Vagina (tissue), 2 donors: ENCODE results near the gene CLIP3. TPM values are rescaled to one million over a fixed set of nuclear protein-coding genes. Genes with fewer than 3 reads are reported as not detected.
A peak's percentile ranks its signal among the peaks of the same experiment; 100 is the strongest.

Experiments
- DNase-seq, 2 donors: peaks; one replicate each; pipeline ENCODE4 v3.0.0-alpha.2; 2017; ENCODE audit errors: extremely low spot score in 2 of 2
- H3K27ac ChIP-seq: fragments of 200-600 bp; sonication (generic); one replicate; pipeline ENCODE4 v1.5.1; 2019
- H3K27me3 ChIP-seq: fragments of 200-600 bp; sonication (generic); one replicate; pipeline ENCODE4 v1.5.1; 2019
- H3K36me3 ChIP-seq, 2 donors: fragments of 200-600 bp; sonication (generic); one replicate each; pipeline ENCODE4 v1.5.1; 2017 to 2019
- H3K4me1 ChIP-seq: fragments of 200-600 bp; sonication (generic); one replicate; pipeline ENCODE4 v1.5.1; 2019
- H3K4me3 ChIP-seq, 2 donors: fragments of 200-600 bp; sonication (generic); 1 replicate in 1 of 2; 2 replicates in 1 of 2; pipeline ENCODE4 v1.5.1; 2016 to 2019
- H3K9me3 ChIP-seq: fragments of 200-600 bp; sonication (generic); one replicate; pipeline ENCODE4 v1.5.1; 2019
- POLR2A ChIP-seq, 2 donors: fragments of 450-650 bp; IDR thresholded peaks; one replicate each; pipeline ENCODE4 v1.6.1; 2017; ENCODE audit warnings: antibody characterized with exemption in 2 of 2, mild to moderate bottlenecking in 2 of 2, moderate library complexity in 2 of 2
- POLR2AphosphoS5 ChIP-seq, 2 donors: sonication (generic); formaldehyde crosslinking; IDR thresholded peaks; one replicate each; pipeline ENCODE4 v1.9.0; 2017; ENCODE audit warnings: antibody characterized with exemption in 2 of 2, mild to moderate bottlenecking in 2 of 2, low read depth in 1 of 2; ENCODE audit not compliant: insufficient read depth in 1 of 2
- intact Hi-C: fragments of 100-400 bp; cut with DNase I; formaldehyde crosslinking; loops from one replicate; pipeline ENCODE4 v1.15.1; 2023
- total RNA-seq: library from RNA; depleted of rRNA; stranded (reverse); fragments of >200 nt; gene quantifications from one replicate; pipeline ENCODE4 v1.2.3, GENCODE V29; 2016
- TF ChIP-seq, protein P1 (sequence below), 3 experiments: fragments of 450-650 bp in 2 of 3; fragments of 200-600 bp in 1 of 3; sonication (generic) in 1 of 3; IDR thresholded peaks; one replicate each; pipeline ENCODE4 v1.5.1; 2017 to 2019; ENCODE audit warnings: antibody characterized with exemption in 3 of 3, mild to moderate bottlenecking in 2 of 3, moderate library complexity in 2 of 3

CLIP3 gene, protein sequence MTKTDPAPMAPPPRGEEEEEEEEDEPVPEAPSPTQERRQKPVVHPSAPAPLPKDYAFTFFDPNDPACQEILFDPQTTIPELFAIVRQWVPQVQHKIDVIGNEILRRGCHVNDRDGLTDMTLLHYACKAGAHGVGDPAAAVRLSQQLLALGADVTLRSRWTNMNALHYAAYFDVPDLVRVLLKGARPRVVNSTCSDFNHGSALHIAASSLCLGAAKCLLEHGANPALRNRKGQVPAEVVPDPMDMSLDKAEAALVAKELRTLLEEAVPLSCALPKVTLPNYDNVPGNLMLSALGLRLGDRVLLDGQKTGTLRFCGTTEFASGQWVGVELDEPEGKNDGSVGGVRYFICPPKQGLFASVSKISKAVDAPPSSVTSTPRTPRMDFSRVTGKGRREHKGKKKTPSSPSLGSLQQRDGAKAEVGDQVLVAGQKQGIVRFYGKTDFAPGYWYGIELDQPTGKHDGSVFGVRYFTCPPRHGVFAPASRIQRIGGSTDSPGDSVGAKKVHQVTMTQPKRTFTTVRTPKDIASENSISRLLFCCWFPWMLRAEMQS
- total RNA-seq = 31.9 TPM

DNA sequence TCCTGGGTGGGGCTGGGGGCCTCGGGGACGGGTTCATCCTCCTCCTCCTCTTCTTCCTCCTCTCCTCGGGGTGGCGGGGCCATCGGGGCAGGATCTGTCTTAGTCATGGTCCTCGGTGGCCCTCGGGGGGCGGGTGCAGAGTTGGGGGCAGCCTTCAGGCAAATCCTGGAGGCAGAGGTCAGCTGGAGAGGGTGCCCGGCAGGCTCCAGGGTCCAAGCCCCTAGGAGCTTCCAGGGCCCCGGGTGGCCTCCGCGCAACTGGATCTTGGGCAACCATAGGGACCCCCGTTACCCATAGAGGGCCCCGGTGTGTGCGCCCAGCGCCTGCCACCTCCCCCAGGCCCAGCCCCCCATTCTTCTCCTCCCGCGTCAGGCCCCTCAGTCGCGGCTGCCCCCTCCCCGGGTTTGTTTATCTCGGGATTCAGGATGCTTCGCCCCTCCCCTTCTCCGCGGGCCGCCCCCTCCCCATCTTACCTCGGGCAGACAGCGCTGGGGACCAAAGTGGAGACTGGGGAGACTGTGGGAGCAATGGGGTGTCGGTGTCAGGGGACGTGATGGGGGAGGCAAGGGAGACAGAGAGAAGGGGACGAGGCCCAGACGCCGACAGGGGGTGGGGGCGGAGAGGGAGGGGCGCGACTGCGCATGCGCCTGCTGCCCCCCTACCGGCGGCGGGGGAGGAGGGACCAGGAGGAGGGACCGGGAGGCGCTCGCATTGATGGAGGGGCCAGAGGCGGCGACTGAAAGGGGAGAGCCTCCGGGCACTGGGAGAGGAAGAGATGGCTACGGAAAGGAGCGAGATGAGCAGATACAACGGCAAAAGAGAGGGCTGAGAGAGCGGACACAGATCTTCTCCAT is at the start of gene CLIP3:
CLIP3 (minus strand) TSS at position 623 of the 854 bp plus-strand sequence; CDS start at position 107, 516 bp downstream.
- peak within 1 kb of the TSS; percentile 86 for H3K27ac ChIP-seq
- peaks cover 15% of the 10 kb centered on the region for H3K4me1 ChIP-seq
- no peaks in the 10 kb centered on the region for H3K36me3 ChIP-seq
- H3K4me3 ChIP-seq = peak within 1 kb of the TSS; percentile 68 to 70
- TF ChIP-seq POLR2AphosphoS5 (IDR thresholded peaks at IDR 0.05; ENCODE audit: insufficient read depth in 1 of 2, low read depth in 1 of 2) (peak in 1 of 2 donors; percentile 69), POLR2A (IDR thresholded peaks at IDR 0.05) (peak in 1 of 2 donors; percentile 12)
- TF ChIP-seq, protein P1, sequence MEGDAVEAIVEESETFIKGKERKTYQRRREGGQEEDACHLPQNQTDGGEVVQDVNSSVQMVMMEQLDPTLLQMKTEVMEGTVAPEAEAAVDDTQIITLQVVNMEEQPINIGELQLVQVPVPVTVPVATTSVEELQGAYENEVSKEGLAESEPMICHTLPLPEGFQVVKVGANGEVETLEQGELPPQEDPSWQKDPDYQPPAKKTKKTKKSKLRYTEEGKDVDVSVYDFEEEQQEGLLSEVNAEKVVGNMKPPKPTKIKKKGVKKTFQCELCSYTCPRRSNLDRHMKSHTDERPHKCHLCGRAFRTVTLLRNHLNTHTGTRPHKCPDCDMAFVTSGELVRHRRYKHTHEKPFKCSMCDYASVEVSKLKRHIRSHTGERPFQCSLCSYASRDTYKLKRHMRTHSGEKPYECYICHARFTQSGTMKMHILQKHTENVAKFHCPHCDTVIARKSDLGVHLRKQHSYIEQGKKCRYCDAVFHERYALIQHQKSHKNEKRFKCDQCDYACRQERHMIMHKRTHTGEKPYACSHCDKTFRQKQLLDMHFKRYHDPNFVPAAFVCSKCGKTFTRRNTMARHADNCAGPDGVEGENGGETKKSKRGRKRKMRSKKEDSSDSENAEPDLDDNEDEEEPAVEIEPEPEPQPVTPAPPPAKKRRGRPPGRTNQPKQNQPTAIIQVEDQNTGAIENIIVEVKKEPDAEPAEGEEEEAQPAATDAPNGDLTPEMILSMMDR (IDR thresholded peaks at IDR 0.05) = no peak
- DNase-seq = no peak
- no peaks in the 10 kb centered on the region for H3K9me3 ChIP-seq
- intact Hi-C loops = no loop called here
- H3K27me3 ChIP-seq = no peaks in the 10 kb centered on the region

DNA sequence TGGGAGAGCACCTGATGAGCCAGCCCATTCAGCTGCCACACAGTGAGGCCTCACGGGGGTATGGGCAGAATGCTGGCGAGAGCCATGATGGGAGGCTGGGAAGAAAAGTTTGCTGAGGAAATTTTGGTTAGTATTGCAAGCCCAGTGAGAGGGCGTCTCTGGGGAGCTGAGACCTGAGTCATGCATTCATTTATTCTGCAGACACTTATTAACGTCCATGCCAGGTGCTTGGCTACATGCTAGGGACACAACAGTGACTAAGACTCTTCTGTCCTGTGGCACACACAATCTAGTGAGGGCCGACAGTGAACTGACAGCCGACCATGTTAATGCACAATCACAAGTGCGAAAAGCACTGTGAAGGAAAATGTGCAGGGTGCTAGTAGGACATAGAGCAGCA is 49.2 kb upstream of the CLIP3 start:
- Histone ChIP-seq H3K27ac (no peak overlapping the region), H3K4me1 (no peaks in the 10 kb centered on the region), H3K27me3 (no peaks in the 10 kb centered on the region), H3K36me3 (no peaks in the 10 kb centered on the region), H3K9me3 (no peaks in the 10 kb centered on the region), H3K4me3 (no peak overlapping the region)
- intact Hi-C loops = no loop called here
- TF ChIP-seq, protein P1 (IDR thresholded peaks at IDR 0.05) = no peak
- DNase-seq = no peak

- TF ChIP-seq, protein P1 (IDR thresholded peaks at IDR 0.05) = no peak
- TF ChIP-seq POLR2AphosphoS5 (IDR thresholded peaks at IDR 0.05; ENCODE audit: insufficient read depth in 1 of 2, low read depth in 1 of 2) (no peak), POLR2A (IDR thresholded peaks at IDR 0.05) (no peak)
- H3K4me3 ChIP-seq = no peak overlapping the region
- H3K27me3 ChIP-seq = no peaks in the 10 kb centered on the region
- no peaks in the 10 kb centered on the region for H3K36me3 ChIP-seq
- no peak overlapping the region for H3K27ac ChIP-seq
- no peak for DNase-seq
- no peaks in the 10 kb centered on the region for H3K4me1 ChIP-seq
- intact Hi-C loops = no loop called here
- H3K9me3 ChIP-seq = no peaks in the 10 kb centered on the region
Observed at GRCh38 chr19:36081385-36081784, 48.7 kb upstream of the CLIP3 start.

DNA sequence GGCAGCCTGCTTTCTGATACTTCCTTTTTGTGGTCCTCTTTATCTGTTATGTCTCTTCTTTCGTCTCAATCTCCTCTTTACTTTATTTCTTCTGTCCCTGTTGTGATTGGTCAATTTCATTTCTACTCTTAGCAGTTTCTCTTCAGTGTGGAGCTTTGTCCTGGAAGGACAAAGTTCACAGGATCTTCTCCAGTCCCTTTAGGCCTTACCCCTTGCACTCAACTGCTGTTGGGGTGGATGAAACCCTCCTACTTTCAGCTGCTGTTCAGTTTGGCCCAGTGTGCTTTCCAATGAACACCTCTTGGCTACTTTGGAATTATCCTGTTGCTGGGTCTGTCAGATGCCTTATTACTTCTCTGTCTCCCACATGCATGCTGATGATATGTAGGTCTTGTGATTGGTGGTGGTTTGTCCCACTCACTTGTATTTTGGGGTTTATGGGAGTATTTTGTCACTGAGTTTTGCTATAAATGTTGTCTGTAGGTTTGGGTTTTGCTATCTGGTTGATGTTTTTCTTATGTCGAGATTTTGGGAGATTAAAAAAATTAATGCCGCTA is 46.8 kb upstream of the CLIP3 start:
- Histone ChIP-seq H3K9me3 (no peaks in the 10 kb centered on the region), H3K27ac (no peak overlapping the region), H3K36me3 (no peaks in the 10 kb centered on the region), H3K4me3 (no peak overlapping the region), H3K4me1 (no peaks in the 10 kb centered on the region), H3K27me3 (no peaks in the 10 kb centered on the region)
- no peak for DNase-seq
- intact Hi-C loops = no loop called here
- TF ChIP-seq, protein P1 (IDR thresholded peaks at IDR 0.05) = no peak
- TF ChIP-seq POLR2AphosphoS5 (IDR thresholded peaks at IDR 0.05; ENCODE audit: insufficient read depth in 1 of 2, low read depth in 1 of 2) = no peak
